ENCODE results near the gene FGF2. TPM values are rescaled to one million over a fixed set of nuclear protein-coding genes. Genes with fewer than 3 reads are reported as not detected.

Gene FGF2
- polyA plus RNA-seq, 1 experiment: 25.1 TPM

DNA sequence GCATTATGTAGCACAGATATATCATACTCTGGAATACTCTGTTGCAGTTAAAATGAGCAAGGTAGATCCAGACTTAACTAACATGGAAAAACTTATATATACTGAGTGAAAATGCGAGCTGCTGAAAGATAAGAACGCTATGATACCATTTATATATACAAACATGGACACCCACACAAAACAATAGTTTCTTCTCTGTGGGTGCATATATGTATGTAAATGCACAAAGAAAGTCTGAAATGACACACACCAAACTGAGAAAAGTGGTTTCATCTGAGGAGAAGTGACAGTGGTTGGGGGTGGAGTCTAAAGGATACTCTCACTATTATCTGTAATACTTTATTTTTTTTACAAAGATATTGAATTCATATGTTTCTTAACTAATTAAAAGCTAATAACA lies 12.2 kb upstream of the FGF2 start:
- ChIA-PET CTCF (interaction anchor here (0.6 kb wide), 1 partner anchor 77 kb away, joined by 3 read pairs; no protein-coding TSS in a partner anchor), POLR2A (no interaction called here)
- no peak overlapping the region for H3K27ac ChIP-seq (ENCODE audit: low read depth, low read length)
- DNase-seq (ENCODE audit: low read depth, low spot score): no peak
- TF ChIP-seq, protein P1, sequence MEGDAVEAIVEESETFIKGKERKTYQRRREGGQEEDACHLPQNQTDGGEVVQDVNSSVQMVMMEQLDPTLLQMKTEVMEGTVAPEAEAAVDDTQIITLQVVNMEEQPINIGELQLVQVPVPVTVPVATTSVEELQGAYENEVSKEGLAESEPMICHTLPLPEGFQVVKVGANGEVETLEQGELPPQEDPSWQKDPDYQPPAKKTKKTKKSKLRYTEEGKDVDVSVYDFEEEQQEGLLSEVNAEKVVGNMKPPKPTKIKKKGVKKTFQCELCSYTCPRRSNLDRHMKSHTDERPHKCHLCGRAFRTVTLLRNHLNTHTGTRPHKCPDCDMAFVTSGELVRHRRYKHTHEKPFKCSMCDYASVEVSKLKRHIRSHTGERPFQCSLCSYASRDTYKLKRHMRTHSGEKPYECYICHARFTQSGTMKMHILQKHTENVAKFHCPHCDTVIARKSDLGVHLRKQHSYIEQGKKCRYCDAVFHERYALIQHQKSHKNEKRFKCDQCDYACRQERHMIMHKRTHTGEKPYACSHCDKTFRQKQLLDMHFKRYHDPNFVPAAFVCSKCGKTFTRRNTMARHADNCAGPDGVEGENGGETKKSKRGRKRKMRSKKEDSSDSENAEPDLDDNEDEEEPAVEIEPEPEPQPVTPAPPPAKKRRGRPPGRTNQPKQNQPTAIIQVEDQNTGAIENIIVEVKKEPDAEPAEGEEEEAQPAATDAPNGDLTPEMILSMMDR (IDR thresholded peaks at IDR 0.05; ENCODE audit: low read depth, low read length): no peak
- H3K9me3 ChIP-seq (ENCODE audit: control insufficient read depth, insufficient read depth, low read length): no peaks in the 10 kb centered on the region
- H3K4me3 ChIP-seq (ENCODE audit: low read depth, low read length): no peak overlapping the region
- no peaks in the 10 kb centered on the region for H3K27me3 ChIP-seq (ENCODE audit: control insufficient read depth, insufficient read depth, low read length)

DNA sequence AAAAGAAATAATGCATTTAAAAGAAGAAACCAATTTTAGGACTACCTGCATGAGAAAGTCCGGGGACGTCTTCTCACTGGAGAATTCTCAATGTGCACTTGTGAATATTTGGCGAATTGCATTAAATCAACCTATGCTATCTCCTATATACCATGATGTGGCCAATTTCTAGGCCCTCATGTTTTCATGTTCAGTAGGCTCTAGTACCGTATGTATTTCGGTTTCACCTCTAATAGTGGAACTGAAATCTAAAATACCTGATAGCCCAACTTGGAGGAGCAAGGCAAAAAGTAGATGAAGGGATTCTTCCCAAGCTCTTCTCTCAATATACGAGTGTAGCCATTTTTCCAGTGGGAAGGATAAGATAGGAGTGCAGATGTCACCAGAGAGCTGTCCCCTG lies 11.4 kb upstream of the FGF2 start:
- TF ChIP-seq, protein P1 (IDR thresholded peaks at IDR 0.05; ENCODE audit: low read depth, low read length): no peak
- POLR2A ChIA-PET: no interaction called here
- H3K9me3 ChIP-seq (ENCODE audit: control insufficient read depth, insufficient read depth, low read length): no peaks in the 10 kb centered on the region
- no peaks in the 10 kb centered on the region for H3K27me3 ChIP-seq (ENCODE audit: control insufficient read depth, insufficient read depth, low read length)
- DNase-seq (ENCODE audit: low read depth, low spot score): no peak
- H3K27ac ChIP-seq (ENCODE audit: low read depth, low read length): no peak overlapping the region
- CTCF ChIA-PET: interaction anchor here (0.6 kb wide), 1 partner anchor 76 kb away, joined by 3 read pairs; no protein-coding TSS in a partner anchor
- H3K4me3 ChIP-seq (ENCODE audit: low read depth, low read length): no peak overlapping the region

DNA sequence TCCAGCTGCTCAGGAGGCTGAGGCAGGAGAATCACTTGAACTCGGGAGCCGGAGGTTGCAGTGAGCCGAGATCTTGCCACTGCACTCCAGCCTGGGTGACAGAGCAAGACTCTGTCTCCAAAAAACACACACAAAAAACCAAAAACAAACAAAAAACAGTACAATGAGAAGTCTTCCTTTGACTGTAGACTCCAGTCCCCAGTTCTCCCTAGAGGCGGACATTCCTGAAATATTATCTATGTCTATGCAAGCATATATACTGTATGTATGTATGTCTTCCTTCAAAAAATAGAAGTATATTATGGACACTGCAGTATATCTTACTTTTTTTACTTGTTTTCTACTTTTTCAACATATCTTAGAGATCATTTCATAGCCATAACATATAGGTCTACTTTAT lies 10.2 kb upstream of the FGF2 start:
- ChIA-PET POLR2A (no interaction called here), CTCF (no interaction called here)
- TF ChIP-seq, protein P1 (IDR thresholded peaks at IDR 0.05; ENCODE audit: low read depth, low read length): no peak
- Histone ChIP-seq H3K4me3 (ENCODE audit: low read depth, low read length) (no peak overlapping the region), H3K27ac (ENCODE audit: low read depth, low read length) (no peak overlapping the region), H3K9me3 (ENCODE audit: control insufficient read depth, insufficient read depth, low read length) (no peaks in the 10 kb centered on the region), H3K27me3 (ENCODE audit: control insufficient read depth, insufficient read depth, low read length) (no peaks in the 10 kb centered on the region)
- DNase-seq (ENCODE audit: low read depth, low spot score): no peak

DNA sequence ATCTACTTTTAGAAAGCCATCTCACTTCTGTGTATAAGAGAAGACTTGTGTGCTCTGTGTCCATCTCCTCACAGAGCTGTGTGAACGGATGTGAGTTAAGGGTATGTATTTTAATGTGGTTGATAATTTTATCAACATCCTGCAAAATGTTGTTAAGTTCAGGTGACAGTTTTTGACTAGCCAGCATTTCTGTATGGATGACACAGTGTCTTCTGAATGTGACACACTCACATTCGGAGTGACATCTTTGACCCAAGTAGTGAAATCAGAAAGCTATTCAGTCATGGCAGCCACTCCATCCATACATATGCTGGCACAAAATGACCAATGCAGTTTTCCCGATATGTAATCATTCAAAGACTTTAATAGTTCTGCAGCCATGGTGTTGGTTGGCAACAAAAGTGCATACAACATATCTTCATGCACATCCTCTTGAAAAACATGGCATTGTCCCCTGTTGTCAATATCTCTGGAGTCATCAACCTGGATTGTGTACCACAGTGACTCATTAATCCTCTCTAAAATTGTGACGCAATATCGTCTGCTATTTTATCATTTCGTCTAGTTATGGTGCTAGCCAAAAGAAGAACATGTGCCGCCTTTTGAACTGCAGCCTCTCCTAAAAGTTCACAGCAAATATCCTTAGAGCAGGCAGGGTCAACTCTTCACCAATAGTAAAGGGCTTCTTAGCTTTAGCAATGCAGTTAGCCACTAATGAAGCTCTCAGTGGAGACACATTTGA lies 6.8 kb upstream of the FGF2 start:
- DNase-seq (ENCODE audit: low read depth, low spot score): no peak
- Histone ChIP-seq H3K27ac (ENCODE audit: low read depth, low read length) (no peak overlapping the region), H3K27me3 (ENCODE audit: control insufficient read depth, insufficient read depth, low read length) (no peaks in the 10 kb centered on the region), H3K9me3 (ENCODE audit: control insufficient read depth, insufficient read depth, low read length) (no peaks in the 10 kb centered on the region), H3K4me3 (ENCODE audit: low read depth, low read length) (no peak overlapping the region)
- TF ChIP-seq, protein P1 (IDR thresholded peaks at IDR 0.05; ENCODE audit: low read depth, low read length): no peak
- POLR2A ChIA-PET: no interaction called here
- CTCF ChIA-PET: interaction anchor here (1.0 to 1.6 kb wide), 3 partner anchors 48 to 111 kb away, joined by 3 read pairs; no protein-coding TSS in a partner anchor

DNA sequence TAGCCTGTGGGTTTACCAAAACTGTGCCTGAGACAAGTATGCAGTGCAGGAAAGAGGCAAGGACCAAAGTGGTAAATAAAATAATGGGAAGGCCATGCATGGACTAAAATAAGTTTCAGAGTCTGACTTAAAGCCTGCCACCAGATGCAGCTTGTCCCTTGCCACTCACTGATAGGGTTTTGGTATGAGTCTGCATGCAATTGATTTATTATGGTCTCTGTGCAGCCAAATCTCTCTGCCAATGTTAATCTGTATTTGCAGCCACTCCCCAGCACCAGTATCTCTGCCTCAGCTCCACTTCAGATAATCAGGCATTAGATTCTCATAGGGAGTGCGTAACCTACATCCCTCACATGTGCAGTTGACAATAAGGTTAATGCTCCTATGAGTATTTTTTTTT lies 5.5 kb upstream of the FGF2 start:
- Histone ChIP-seq H3K9me3 (ENCODE audit: control insufficient read depth, insufficient read depth, low read length) (no peaks in the 10 kb centered on the region), H3K27me3 (ENCODE audit: control insufficient read depth, insufficient read depth, low read length) (no peaks in the 10 kb centered on the region), H3K4me3 (ENCODE audit: low read depth, low read length) (no peak overlapping the region), H3K27ac (ENCODE audit: low read depth, low read length) (no peak overlapping the region)
- TF ChIP-seq, protein P1 (IDR thresholded peaks at IDR 0.05; ENCODE audit: low read depth, low read length): no peak
- ChIA-PET POLR2A (no interaction called here), CTCF (interaction anchor here (1.0 to 1.6 kb wide), 2 partner anchors 50 to 109 kb away, joined by 3 read pairs; no protein-coding TSS in a partner anchor)
- DNase-seq (ENCODE audit: low read depth, low spot score): no peak
